ENCODE results near the gene GADL1.

DNA sequence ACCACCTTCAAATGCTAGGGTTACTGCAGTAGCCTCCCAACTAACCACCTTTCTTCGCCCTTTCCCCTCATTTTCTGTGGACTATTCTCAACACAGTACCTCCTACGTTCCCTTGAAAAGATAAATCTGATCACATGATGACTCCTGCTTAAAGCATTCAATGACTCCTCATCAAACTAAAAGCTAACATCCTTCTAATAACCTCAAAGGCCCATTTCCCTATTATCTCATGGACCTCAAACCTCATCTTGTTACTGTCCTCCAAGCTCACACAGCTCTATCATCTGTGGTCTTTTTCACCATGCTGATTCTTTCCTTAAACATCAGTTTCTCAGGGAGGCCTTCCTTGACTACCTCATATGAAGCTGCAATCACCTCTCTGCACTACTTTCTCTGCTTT is 29.6 kb downstream of the GADL1 start:
- TF ChIP-seq, protein P1, sequence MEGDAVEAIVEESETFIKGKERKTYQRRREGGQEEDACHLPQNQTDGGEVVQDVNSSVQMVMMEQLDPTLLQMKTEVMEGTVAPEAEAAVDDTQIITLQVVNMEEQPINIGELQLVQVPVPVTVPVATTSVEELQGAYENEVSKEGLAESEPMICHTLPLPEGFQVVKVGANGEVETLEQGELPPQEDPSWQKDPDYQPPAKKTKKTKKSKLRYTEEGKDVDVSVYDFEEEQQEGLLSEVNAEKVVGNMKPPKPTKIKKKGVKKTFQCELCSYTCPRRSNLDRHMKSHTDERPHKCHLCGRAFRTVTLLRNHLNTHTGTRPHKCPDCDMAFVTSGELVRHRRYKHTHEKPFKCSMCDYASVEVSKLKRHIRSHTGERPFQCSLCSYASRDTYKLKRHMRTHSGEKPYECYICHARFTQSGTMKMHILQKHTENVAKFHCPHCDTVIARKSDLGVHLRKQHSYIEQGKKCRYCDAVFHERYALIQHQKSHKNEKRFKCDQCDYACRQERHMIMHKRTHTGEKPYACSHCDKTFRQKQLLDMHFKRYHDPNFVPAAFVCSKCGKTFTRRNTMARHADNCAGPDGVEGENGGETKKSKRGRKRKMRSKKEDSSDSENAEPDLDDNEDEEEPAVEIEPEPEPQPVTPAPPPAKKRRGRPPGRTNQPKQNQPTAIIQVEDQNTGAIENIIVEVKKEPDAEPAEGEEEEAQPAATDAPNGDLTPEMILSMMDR (IDR thresholded peaks at IDR 0.05) = no peak
- TF ChIP-seq POLR2A (IDR thresholded peaks at IDR 0.05) = no peak

Measured in tibial nerve (tissue), 3 donors.